GM19025 (cell line): ENCODE results near the gene TTC12.

Source experiments
- ATAC-seq: cut with Tn5 transposase; IDR thresholded peaks from one replicate; pipeline ENCODE4 v1.9.1; 2021; ENCODE audit warnings: mild to moderate bottlenecking, low read depth, moderate library complexity; ENCODE audit not compliant: unreplicated experiment

Gene TTC12

DNA sequence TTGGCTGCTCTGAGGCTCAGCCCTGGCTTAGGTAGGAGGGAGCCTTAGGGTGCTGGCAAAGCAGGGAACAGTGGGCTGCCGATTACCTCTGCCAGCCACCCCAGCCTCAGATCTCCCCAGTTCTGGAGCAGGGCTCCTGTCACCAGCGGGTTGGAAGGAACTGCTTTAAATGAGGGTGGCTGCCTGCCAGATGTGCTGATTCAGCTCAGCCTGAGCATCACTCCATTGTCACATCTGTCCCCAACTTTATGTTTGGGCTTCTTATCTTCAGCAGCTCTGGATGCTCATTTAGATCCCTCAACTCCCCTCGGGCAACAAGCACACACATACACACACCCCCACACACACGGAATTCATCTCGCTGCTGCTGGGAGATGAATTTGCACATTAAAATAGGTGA is 56.3 kb downstream of the TTC12 start:
- no peak for ATAC-seq

GRCh38 chr11:113372309-113372708 is 57.9 kb downstream of the TTC12 start:
- no peak for ATAC-seq

GRCh38 chr11:113373306-113373705 is 58.9 kb downstream of the TTC12 start:
- ATAC-seq = no peak

DNA sequence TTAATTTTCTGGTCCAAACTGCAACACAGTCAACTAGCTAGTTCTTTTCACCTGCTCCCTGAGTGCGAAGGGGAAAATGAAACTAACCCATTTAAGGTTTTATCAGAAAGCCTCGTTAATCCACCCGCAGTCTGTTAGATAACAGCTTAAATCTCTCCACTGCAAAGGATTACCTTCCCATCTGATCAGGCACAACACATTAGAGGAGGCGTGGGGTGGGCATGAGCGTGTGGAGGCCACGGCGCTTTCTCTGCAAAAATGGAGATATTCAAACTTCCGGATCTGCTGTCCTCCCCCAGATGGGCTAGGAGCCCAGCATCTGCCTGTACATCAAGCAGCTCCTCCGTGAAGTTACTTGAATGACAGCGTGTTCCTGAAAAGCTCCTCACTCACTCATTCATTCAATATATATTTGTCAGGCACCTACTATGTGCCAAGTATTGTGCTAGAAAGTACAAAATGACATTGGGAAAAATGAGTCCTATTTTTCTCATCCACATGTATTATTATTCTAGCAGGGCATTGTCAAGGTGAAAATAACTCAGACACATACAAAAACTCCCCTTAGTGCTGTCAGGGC is 59.7 kb downstream of the TTC12 start:
- ATAC-seq = no peak

DNA sequence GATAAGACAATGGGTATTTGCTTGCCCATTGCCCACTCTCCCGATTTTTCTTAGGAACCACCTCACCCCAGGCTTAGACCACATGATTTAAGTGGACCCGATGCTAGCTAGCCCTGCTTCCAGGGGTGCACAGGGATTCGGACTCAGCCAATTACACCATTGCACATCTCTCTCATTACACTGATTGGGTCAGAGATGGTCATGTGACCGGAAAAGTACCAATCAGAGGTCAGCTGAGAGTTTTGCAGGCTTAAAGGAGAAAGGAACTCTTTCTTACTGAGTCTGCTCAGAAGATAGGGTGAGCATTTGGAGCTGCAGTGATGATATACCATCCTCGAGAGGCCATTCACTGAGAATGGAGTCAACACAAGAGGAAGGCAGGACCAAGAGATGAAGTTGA is 61.0 kb downstream of the TTC12 start:
- ATAC-seq = no peak

- peak; percentile 48 for ATAC-seq
Measured at GRCh38 chr11:113376156-113376555, 61.8 kb downstream of the TTC12 start.

GRCh38 chr11:113377681-113378412 is 63.5 kb downstream of the TTC12 start:
- no peak for ATAC-seq

DNA sequence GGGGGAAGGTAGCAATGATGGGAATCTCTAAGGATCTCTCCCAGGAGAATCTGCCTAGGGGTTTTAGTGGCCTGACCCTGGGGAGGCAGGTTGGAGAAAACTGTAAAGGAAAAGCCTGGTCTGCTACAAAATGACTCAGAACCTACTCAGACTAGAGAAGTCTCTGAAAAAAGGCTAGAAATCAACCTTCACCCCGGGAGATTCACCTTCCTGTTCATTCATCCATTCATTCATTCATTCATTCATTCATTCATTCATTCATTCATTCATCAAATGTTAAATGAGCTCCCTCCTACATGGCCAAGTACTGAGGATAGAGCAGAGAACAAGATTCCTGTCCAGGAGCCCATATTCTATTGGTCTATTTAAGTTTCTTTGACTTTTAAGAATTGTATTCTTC is 64.3 kb downstream of the TTC12 start:
- ATAC-seq = no peak

- ATAC-seq = no peak
Measured at GRCh38 chr11:113382121-113382520, 67.7 kb downstream of the TTC12 start.

DNA sequence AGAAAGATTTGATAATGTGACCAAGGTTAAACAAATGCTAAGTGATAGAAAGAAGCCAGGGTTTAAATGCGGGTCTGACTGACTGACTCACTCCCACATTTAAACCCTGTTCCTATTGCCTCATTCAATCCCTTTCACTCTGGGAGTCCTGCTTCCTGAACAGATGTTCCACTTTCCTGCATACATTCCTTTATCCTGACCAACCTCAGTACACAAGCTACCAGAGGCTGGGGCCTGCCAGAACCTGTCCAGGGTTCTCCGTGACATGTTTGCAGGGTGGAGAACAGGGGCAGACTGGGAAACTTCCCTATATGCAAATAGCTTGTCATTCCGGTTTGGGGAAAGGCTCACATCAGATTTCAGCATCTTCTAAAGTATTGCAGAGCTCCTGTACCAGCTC is 70.2 kb downstream of the TTC12 start:
- ATAC-seq = no peak

DNA sequence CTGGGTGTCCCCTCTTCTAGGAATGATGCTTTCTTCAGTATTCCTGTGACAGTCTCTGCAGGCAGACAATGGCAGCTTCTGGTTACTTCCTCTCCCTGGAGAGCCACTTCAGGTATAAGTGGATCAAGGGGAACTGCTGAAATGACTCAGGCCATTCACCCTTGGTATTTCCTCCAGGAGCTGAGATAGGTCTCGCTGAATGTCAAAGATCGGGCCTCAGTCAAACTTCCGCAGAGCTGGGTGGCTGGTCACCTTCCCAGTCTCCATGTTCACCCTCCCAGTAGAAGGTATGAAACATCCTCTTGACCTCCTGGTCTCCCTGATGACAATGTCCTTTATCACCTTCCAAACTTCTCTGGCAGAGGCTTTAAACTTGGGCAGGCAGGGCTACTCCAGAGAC is 71.4 kb downstream of the TTC12 start:
- no peak for ATAC-seq

- no peak for ATAC-seq
Measured at GRCh38 chr11:113386866-113387265, 72.5 kb downstream of the TTC12 start.

- ATAC-seq = no peak
Measured at GRCh38 chr11:113387605-113388211, 73.3 kb downstream of the TTC12 start, which contains the start of gene ANKK1. TSS of gene ANKK1 (plus strand) at chr11:113387779. CDS start at chr11:113387885, 106 bp downstream.

DNA sequence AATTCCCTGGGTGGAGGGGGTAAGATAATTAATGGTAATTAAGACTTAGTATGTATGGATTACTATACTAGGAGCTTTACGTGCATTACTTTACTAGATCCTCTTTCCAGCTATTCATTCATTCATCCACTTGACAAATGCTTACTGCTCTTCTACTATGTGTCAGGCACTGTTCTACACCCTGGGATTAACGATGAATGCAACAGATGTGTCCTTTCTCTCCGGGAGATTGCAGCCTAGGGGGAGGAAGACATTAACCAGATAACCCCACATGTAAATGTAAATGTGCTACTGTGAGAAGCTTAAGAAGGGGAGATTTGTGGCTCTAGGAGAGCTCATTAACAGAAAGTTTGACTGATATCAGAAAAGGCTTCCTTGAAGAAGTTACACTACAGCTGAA is 74.9 kb downstream of the TTC12 start:
- no peak for ATAC-seq

DNA sequence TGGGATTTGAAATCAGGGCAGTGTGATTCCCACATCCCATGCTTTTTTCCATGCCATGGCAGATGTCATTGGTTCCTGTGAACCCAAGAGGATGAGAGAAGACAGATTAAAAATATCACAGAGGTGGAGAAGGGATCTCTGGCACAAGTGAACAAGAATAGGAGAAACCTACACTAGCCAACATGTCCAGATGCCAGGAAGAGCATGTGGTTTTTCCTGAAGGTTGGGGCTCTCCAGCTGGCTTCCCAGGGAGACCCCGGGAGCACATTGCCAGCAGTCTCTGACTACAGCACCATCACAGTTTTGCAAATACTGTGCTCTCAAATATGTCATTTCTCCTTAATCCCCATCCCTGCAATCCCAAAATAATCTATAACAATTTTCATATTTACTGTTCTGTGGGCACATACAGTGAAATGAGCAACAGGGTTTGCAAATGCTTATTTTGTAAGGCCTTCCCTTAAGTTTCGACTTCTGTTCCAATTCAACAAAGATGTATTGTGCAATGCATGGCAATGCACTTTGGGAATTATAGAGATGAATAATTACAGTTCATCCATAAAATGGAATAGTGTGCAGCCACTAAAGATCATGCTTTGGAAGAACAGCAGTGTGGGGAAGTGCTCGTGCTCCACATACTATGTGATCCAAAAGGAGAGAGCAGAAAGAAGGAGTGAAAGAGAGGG is 78.0 kb downstream of the TTC12 start:
- ATAC-seq = no peak

GRCh38 chr11:113393501-113393985 is 79.2 kb downstream of the TTC12 start:
- no peak for ATAC-seq

DNA sequence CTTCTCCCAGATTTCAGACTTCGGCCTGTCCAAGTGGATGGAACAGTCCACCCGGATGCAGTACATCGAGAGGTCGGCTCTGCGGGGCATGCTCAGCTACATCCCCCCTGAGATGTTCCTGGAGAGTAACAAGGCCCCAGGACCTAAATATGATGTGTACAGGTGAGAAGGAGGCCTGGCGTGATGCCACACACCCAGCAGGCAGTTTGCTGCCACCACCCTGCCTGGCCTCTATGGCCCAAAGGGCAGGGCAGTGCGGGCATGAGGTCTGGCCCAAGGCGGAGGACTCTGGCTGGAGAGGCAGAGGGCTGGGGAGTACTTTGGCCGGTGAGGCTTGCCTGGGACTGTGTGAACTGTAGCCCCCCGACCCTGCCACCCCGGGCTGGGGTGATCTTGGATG is 80.5 kb downstream of the TTC12 start:
- ATAC-seq = no peak

- no peak for ATAC-seq
Measured at GRCh38 chr11:113395782-113396336, 81.5 kb downstream of the TTC12 start.

DNA sequence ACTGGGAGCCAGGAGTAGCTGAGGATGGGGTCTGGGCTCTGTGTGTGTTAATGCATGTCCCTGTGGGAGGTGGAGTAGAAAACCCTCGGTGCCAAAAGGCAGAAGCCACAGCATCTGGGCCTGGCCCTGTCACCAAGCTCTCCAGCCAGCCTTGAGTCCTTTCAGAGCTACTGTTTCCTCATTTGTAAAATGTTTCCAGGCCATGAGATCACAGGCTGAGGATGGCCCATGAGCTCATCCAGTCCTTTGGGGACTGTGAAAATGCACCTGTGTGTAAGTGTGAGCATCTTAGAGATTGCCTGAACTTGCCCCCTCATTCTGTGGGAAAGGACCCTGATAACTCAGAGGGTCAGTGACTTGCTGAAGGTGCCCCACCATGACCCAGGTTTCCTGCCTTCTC is 82.3 kb downstream of the TTC12 start:
- no peak for ATAC-seq

- ATAC-seq = no peak
Measured at GRCh38 chr11:113397212-113397611, 82.8 kb downstream of the TTC12 start.

- no peak for ATAC-seq
Measured at GRCh38 chr11:113397821-113398220, 83.4 kb downstream of the TTC12 start.
